CD4-positive, alpha-beta T cell (primary cell): ENCODE data around the gene AGMO. TPM values are rescaled to one million over a fixed set of nuclear protein-coding genes. Genes with fewer than 3 reads are reported as not detected.

Source experiments
- ATAC-seq: fragments of 200-7000 bp; cut with Tn5 transposase; one replicate; pipeline ENCODE4 v1.10.0; 2022; ENCODE audit warnings: mild to moderate bottlenecking; ENCODE audit not compliant: poor library complexity
- CTCF ChIA-PET: fragments of 350-600 bp; sonication (Branson Sonifier 250); formaldehyde crosslinking; loops from one replicate; lab custom pipeline; 2021; ENCODE audit warnings: antibody characterized with exemption, inconsistent platforms; lab: Charles Lee
- POLR2A ChIA-PET: fragments of 350-600 bp; sonication (Branson Sonifier 250); formaldehyde crosslinking; loops from one replicate; lab custom pipeline; 2021; ENCODE audit warnings: antibody characterized with exemption, inconsistent platforms; lab: Charles Lee
- DNase-seq, 14 experiments: peaks; one replicate each; pipeline ENCODE4 v3.0.0-alpha.2; 2013 to 2020; ENCODE audit warnings: mixed read lengths in 2 of 14
- H3K27ac ChIP-seq, 2 donors: one replicate each; pipeline versions ENCODE4 v1.5.1 to v1.7.0; 2013; ENCODE audit warnings: low read length in 2 of 2, low read depth in 1 of 2, mild to moderate bottlenecking in 1 of 2
- H3K27me3 ChIP-seq, 2 experiments: 1 replicate in 1 of 2; 2 replicates in 1 of 2; pipeline versions ENCODE4 v1.6.1 to v1.7.0; 2013; ENCODE audit warnings: low read length in 2 of 2, control low read depth in 1 of 2, mild to moderate bottlenecking in 1 of 2, moderate library complexity in 1 of 2; ENCODE audit not compliant: insufficient read depth in 2 of 2, control insufficient read depth in 1 of 2
- H3K36me3 ChIP-seq: one replicate; pipeline ENCODE4 v1.6.1; 2013; ENCODE audit warnings: low read length, control low read depth; ENCODE audit not compliant: insufficient read depth
- H3K4me1 ChIP-seq: one replicate; pipeline ENCODE4 v1.6.1; 2013; ENCODE audit warnings: low read length, control low read depth; ENCODE audit not compliant: insufficient read depth
- H3K4me3 ChIP-seq: one replicate; pipeline ENCODE4 v1.5.1; 2013; ENCODE audit warnings: mild to moderate bottlenecking, low read length, moderate library complexity
- H3K9me3 ChIP-seq, 2 experiments: 1 replicate in 1 of 2; 2 replicates in 1 of 2; pipeline versions ENCODE4 v1.6.1 to v1.7.0; 2013; ENCODE audit warnings: low read length in 2 of 2, mild to moderate bottlenecking in 2 of 2, control low read depth in 1 of 2, moderate library complexity in 1 of 2; ENCODE audit not compliant: control insufficient read depth in 1 of 2, insufficient read depth in 1 of 2
- H3K27ac Mint-ChIP-seq: one replicate; pipeline ENCODE4 v1.8.0; 2020; ENCODE audit warnings: mixed read lengths
- H3K27me3 Mint-ChIP-seq: one replicate; pipeline ENCODE4 v1.8.0; 2021; ENCODE audit warnings: mixed read lengths
- H3K36me3 Mint-ChIP-seq: one replicate; pipeline ENCODE4 v1.8.0; 2021; ENCODE audit warnings: low read depth, mixed read lengths
- H3K4me1 Mint-ChIP-seq: one replicate; pipeline ENCODE4 v1.8.0; 2021; ENCODE audit warnings: low read depth, mixed read lengths
- H3K4me3 Mint-ChIP-seq: one replicate; pipeline ENCODE4 v1.8.0; 2020; ENCODE audit warnings: mild to moderate bottlenecking, mixed read lengths
- H3K9me3 Mint-ChIP-seq: one replicate; pipeline ENCODE4 v1.8.0; 2020; ENCODE audit warnings: mixed read lengths
- intact Hi-C, 2 experiments: fragments of 100-400 bp; cut with DNase I in 1 of 2; cut with micrococcal nuclease in 1 of 2; formaldehyde crosslinking; loops; one replicate each; pipeline versions ENCODE4 v1.15.1 to v1.9.0; 2023 to 2025; cut with DNase I, micrococcal nuclease
- total RNA-seq, 174 experiments: library from RNA in 2 of 174; stranded (reverse) in 2 of 174; gene quantifications; one replicate each; pipeline ENCODE4 v1.2.3 and lab custom pipeline; 2021 to 2026
- TF ChIP-seq, protein P1 (sequence below): fragments of 200-600 bp; IDR thresholded peaks from one replicate; pipeline ENCODE4 v1.8.0; 2022; ENCODE audit warnings: antibody characterized with exemption, mild to moderate bottlenecking

Gene AGMO
- total RNA-seq, 2 experiments from 2014 or later, result not detected

DNA sequence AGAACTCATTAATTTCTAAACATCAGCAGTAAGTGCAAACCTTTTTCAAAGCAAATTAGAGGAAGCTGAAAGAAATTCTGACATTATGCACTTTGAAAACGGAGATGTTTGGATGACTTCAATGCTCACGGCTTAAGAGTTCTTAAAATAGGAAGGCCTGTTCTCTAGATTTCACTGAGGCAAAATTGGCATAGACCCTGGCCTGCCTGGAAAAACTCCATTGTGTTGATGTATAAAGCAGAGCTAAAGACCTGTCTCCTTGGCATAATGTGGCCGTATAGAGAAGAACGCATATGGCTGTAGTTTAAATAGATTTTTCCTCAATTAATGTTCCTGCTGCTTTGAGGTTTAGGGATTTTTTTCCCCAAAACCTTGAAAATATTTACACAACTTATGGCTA lies 24.5 kb upstream of the AGMO start:
- TF ChIP-seq, protein P1, sequence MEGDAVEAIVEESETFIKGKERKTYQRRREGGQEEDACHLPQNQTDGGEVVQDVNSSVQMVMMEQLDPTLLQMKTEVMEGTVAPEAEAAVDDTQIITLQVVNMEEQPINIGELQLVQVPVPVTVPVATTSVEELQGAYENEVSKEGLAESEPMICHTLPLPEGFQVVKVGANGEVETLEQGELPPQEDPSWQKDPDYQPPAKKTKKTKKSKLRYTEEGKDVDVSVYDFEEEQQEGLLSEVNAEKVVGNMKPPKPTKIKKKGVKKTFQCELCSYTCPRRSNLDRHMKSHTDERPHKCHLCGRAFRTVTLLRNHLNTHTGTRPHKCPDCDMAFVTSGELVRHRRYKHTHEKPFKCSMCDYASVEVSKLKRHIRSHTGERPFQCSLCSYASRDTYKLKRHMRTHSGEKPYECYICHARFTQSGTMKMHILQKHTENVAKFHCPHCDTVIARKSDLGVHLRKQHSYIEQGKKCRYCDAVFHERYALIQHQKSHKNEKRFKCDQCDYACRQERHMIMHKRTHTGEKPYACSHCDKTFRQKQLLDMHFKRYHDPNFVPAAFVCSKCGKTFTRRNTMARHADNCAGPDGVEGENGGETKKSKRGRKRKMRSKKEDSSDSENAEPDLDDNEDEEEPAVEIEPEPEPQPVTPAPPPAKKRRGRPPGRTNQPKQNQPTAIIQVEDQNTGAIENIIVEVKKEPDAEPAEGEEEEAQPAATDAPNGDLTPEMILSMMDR, result no peak
- no peak overlapping the region for H3K27ac Mint-ChIP-seq
- Histone ChIP-seq H3K27me3 (no peaks in the 10 kb centered on the region), H3K9me3 (peaks cover 0 to 3% of the 10 kb centered on the region in 2 experiments), H3K4me3 (no peak overlapping the region), H3K36me3 (no peaks in the 10 kb centered on the region), H3K27ac (no peak overlapping the region), H3K4me1 (no peaks in the 10 kb centered on the region)
- no peaks in the 10 kb centered on the region for H3K4me1 Mint-ChIP-seq
- ChIA-PET POLR2A (no interaction called here), CTCF (no interaction called here)
- no peak for DNase-seq
- no peaks in the 10 kb centered on the region for H3K36me3 Mint-ChIP-seq
- intact Hi-C loops, result no loop called here
- H3K27me3 Mint-ChIP-seq, result no peaks in the 10 kb centered on the region
- no peak overlapping the region for H3K4me3 Mint-ChIP-seq
- H3K9me3 Mint-ChIP-seq, result peaks cover 8% of the 10 kb centered on the region
- no peak for ATAC-seq

DNA sequence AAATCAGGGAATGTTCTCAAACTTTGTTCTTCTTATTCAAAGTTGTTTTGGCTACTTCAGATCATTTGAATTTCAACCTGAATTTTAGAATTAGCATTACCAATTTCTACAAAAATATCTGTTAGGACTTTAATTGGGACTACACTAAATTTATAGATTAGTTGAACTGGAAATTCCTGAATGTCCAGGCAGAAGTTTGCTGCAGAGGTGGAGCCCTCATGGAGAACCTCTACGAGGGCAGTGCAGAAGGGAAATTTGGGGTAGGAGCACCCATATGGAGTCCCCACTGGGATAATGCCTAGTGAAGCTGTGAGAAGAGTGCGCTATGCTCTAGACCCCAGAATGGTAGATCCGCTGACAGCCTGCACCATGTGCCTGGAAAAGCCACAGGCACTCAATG lies 22.8 kb upstream of the AGMO start:
- H3K4me1 Mint-ChIP-seq, result no peaks in the 10 kb centered on the region
- no peaks in the 10 kb centered on the region for H3K4me1 ChIP-seq
- H3K9me3 Mint-ChIP-seq, result peaks cover 5% of the 10 kb centered on the region
- POLR2A ChIA-PET, result no interaction called here
- TF ChIP-seq, protein P1, result no peak
- ATAC-seq, result no peak
- no peaks in the 10 kb centered on the region for H3K27me3 Mint-ChIP-seq
- CTCF ChIA-PET, result no interaction called here
- H3K36me3 Mint-ChIP-seq, result no peaks in the 10 kb centered on the region
- H3K27me3 ChIP-seq, result no peaks in the 10 kb centered on the region
- peaks cover 0 to 3% of the 10 kb centered on the region in 2 experiments for H3K9me3 ChIP-seq
- intact Hi-C loops, result no loop called here
- H3K27ac Mint-ChIP-seq, result no peak overlapping the region
- H3K27ac ChIP-seq, result no peak overlapping the region
- H3K36me3 ChIP-seq, result no peaks in the 10 kb centered on the region
- no peak overlapping the region for H3K4me3 ChIP-seq
- no peak for DNase-seq
- H3K4me3 Mint-ChIP-seq, result no peak overlapping the region

DNA sequence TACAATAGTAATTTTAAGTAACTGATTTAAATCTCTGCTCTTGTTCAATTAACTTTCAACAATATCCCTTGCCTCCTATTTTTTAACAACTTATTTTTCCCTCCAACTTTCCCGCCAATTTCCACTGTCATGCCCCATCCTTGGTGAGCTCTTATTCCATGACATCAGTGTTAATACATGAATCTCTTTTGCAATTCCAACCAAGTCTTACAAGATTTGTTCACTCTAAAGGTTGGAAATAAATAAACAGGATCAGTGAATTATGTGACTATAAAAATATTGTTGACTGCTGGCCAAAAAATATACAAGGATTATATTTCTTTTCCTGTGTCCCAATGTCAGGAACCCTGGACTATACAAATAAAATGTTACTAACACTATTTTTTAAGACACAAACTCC lies 21.0 kb upstream of the AGMO start:
- H3K27ac Mint-ChIP-seq, result no peak overlapping the region
- no peaks in the 10 kb centered on the region for H3K4me1 ChIP-seq
- no peak overlapping the region for H3K27ac ChIP-seq
- no peaks in the 10 kb centered on the region for H3K36me3 ChIP-seq
- no peak overlapping the region for H3K4me3 Mint-ChIP-seq
- DNase-seq, result no peak
- no peaks in the 10 kb centered on the region for H3K27me3 ChIP-seq
- CTCF ChIA-PET, result interaction anchor here (0.5 kb wide), 1 partner anchor 978 kb away, joined by 3 read pairs; no protein-coding TSS in a partner anchor
- H3K9me3 ChIP-seq, result peaks cover 0 to 3% of the 10 kb centered on the region in 2 experiments
- peaks cover 5% of the 10 kb centered on the region for H3K9me3 Mint-ChIP-seq
- no peak overlapping the region for H3K4me3 ChIP-seq
- intact Hi-C loops, result no loop called here
- H3K36me3 Mint-ChIP-seq, result no peaks in the 10 kb centered on the region
- TF ChIP-seq, protein P1, result no peak
- H3K27me3 Mint-ChIP-seq, result no peaks in the 10 kb centered on the region
- no peaks in the 10 kb centered on the region for H3K4me1 Mint-ChIP-seq
- ATAC-seq, result no peak
- POLR2A ChIA-PET, result no interaction called here
